ENCODE results near the gene MT1M.

DNA sequence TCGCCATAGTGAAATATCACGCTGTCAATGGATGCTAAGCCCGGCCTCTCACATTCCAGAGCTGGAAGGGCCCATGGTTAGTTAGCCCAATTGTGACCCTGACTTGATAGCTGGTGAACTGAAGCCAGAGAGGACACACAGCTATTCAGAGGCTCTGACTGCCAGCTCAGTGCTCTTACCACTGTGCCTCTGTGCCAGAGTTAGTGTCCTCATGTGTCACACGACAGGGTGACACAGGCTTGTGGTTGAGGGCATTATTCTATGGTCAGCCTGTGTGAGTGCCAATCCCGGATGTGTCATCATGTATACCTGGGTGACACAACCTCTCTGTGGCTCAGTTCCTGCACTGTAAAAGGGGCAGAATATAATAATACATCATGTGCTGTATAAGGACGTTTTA lies 47.4 kb downstream of the MT1M start:
- TF ChIP-seq, protein P1, sequence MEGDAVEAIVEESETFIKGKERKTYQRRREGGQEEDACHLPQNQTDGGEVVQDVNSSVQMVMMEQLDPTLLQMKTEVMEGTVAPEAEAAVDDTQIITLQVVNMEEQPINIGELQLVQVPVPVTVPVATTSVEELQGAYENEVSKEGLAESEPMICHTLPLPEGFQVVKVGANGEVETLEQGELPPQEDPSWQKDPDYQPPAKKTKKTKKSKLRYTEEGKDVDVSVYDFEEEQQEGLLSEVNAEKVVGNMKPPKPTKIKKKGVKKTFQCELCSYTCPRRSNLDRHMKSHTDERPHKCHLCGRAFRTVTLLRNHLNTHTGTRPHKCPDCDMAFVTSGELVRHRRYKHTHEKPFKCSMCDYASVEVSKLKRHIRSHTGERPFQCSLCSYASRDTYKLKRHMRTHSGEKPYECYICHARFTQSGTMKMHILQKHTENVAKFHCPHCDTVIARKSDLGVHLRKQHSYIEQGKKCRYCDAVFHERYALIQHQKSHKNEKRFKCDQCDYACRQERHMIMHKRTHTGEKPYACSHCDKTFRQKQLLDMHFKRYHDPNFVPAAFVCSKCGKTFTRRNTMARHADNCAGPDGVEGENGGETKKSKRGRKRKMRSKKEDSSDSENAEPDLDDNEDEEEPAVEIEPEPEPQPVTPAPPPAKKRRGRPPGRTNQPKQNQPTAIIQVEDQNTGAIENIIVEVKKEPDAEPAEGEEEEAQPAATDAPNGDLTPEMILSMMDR (optimal IDR thresholded peaks at IDR 0.05 in 1 of 3, IDR thresholded peaks at IDR 0.05 in 1 of 3, conservative IDR thresholded peaks at IDR 0.05 in 1 of 3; ENCODE audit: extremely low read depth in 1 of 3, insufficient read depth in 2 of 3, low read length in 3 of 3) = no peak
- TF ChIP-seq EZH2 (IDR thresholded peaks at IDR 0.05; ENCODE audit: low read length) = no peak
